GM20000 (cell line): ENCODE results near the gene NAB2.
A peak's percentile ranks its signal among the peaks of the same experiment; 100 is the strongest.

ENCODE experiments used
- DNase-seq: peaks from one replicate; pipeline ENCODE4 v3.0.0; 2012; ENCODE audit warnings: low spot score
- TF ChIP-seq, protein P1 (sequence below): IDR thresholded peaks from 2 replicates; pipeline ENCODE4 v1.5.1; 2012; ENCODE audit warnings: mild to moderate bottlenecking, control low read depth; ENCODE audit errors: extremely low read depth, missing control alignments

NAB2 gene

DNA sequence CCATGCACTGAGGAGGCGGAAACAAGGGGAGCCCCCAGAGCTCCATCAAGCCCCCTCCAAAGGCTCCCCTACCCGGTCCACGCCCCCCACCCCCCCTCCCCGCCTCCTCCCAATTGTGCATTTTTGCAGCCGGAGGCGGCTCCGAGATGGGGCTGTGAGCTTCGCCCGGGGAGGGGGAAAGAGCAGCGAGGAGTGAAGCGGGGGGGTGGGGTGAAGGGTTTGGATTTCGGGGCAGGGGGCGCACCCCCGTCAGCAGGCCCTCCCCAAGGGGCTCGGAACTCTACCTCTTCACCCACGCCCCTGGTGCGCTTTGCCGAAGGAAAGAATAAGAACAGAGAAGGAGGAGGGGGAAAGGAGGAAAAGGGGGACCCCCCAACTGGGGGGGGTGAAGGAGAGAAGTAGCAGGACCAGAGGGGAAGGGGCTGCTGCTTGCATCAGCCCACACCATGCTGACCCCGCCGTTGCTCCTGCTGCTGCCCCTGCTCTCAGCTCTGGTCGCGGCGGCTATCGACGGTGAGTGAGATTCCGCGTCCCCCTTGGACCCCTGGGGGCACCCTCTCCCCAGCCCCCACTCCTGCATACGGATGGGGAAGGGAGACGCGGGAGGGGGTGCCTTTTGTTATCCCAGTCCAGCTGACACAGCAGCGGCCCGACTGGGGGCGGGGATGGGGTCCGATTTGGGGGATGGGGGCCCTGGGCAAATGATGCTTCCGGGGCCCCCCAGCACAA lies 39.8 kb downstream of the NAB2 start:
- DNase-seq, result no peak
- TF ChIP-seq, protein P1, sequence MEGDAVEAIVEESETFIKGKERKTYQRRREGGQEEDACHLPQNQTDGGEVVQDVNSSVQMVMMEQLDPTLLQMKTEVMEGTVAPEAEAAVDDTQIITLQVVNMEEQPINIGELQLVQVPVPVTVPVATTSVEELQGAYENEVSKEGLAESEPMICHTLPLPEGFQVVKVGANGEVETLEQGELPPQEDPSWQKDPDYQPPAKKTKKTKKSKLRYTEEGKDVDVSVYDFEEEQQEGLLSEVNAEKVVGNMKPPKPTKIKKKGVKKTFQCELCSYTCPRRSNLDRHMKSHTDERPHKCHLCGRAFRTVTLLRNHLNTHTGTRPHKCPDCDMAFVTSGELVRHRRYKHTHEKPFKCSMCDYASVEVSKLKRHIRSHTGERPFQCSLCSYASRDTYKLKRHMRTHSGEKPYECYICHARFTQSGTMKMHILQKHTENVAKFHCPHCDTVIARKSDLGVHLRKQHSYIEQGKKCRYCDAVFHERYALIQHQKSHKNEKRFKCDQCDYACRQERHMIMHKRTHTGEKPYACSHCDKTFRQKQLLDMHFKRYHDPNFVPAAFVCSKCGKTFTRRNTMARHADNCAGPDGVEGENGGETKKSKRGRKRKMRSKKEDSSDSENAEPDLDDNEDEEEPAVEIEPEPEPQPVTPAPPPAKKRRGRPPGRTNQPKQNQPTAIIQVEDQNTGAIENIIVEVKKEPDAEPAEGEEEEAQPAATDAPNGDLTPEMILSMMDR, result no peak

DNA sequence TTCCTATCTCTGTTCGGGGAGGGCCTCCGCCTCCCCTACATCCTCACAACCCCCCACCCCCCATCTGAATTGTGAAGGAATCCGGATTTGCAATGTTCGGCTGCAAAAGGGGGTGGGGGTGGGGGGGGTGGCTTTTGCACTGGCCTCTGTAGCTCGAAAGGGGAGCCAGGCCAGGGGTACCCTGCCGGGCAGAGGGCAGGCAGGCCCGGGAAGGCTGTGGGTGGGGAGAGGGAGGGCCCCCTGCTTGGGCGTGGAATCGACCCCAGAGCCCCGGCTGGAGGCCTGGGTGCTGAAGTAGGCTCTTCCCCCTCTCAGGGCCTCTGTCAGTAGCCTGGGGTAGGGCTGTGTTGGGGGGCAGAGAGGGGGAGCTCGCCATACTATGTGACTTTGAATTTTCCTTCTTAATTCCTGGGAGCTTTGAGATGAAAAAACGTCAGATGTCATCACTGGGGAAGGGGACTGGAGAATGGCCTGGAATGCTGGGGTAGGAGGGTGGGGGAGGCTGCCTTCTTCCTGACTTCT lies 40.5 kb downstream of the NAB2 start:
- no peak for DNase-seq
- TF ChIP-seq, protein P1, result no peak

DNA sequence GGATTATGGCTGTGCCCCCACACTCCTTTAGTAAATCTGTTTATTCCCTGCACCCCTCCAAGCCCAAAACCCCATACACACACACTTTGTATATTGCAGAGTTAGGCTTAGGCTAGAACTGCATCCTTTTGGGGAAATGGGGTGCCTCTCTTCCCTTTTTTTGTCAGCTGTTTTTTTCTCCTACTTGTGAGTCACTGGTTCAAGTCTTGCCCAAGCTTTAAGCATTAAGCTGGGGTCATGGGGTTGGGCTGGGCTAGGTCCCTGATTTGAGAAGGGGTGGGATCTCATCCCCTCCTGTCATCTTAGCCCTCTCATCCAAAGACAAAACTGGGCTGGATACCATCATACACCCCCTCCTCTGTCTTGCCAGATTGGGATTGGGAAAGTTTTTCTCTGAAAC lies 41.0 kb downstream of the NAB2 start:
- DNase-seq, result no peak
- TF ChIP-seq, protein P1, result no peak

DNA sequence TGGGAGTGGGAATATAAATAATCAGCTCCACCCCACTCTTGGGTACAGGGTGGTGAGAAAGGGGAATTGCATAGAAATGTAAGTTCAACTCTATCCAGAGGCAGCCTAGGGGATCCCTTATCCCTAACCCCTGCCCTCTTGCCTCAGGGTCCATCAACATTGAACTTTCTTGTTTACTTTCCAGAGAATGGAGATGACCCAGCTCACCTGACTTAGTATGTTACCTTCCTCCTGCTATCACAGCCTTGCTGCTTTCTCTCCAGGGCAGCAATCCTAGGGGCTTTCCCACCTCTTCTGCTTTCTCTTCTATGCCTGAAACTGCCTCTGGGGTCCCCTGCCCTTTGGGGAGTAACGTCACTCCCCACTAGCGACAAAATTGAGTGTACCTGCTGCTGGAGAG lies 42.0 kb downstream of the NAB2 start:
- TF ChIP-seq, protein P1, result no peak
- DNase-seq, result peak; percentile 49

DNA sequence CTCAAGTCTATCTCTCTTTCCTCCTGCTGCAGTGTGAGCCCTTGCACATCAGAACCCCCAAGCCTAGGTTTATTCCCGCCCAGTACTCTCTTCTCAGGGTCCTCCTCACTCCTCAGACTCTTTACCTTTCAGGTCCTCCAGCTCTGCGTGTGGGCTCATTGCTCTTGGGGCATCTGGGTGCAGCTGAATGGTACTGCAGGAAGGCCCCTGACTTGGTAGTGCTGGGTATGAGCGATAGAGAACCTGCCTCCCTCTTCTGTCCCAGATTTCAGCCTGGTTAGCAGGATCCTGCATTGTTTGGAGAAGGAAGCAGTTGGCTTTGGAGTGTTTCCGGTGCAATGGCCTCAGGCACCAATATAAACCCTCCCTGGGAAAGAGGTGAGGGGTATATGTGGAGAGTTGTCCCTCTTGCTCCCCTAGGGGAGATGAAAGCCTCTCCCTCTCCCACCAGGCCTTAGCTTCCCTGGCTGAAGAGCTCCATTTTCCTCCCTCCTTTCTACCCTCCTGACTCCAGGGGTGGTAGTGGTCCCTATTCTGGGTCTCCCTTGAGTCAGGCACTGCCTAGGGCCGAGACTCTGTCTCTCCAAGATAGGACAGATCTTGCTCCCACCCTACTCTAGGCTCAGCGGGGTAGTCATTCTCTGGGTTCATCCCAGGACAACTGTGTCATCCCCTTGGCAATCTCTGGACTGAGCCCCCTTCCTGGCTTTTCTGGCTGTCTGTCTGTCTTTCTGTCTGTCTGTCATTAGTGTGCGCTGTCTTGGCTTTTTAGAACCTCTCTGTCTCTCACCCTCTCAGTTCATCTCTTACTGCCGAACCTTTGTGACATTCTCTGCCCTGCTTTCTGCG lies 43.2 kb downstream of the NAB2 start:
- TF ChIP-seq, protein P1, result no peak
- no peak for DNase-seq

DNA sequence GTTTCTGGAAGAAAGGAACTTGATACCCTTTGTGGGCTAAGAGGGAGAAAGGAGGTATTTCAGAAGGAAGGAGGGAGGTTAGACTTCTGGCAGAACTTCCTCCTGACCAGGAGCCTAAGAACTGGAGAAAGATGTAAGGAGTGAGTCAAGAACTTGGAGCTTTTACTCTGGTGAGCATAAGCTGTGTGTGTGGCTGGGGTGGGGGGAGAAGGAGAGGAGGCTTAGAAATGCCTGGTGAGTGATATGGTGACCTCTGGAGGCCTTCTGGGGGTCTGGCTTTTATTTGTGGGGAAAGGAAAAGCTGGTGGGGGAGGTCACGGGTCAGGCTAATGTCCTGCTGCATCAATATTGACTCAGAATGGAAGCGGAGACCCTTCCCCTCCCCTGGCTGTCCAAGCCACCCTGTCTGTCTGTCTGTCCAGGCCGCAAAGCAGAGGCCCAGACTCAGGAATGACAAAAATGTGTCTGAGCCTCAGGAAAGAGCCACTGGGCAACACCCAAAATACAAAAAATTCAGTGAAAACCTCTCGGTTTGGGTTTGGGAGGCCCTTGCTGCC lies 44.2 kb downstream of the NAB2 start:
- no peak for DNase-seq

More for the DNA sequence above, 44.2 kb downstream of the NAB2 start:
- TF ChIP-seq, protein P1, result no peak
